ENCODE data around the gene RABAC1.

DNA sequence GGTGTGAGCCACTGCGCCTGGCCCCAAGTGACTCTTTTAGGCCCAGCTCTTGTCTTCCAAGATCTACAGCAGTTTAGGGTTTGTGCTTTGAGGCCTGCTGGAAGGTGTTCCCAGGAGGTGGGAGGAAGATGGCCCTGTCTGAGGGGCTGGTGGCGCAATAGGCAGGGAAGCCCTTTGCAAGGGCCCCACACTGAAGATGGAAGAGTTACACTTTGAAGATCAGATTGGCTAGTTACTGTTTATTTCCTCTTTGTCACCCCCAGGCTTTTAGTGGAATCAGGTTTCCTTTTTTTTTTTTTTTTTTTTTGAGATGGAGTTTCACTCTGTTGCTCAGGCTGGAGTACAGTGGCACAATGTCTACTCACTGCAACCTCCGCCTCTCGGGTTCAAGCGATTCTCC, 1.9 kb upstream of the RABAC1 start:
- TF ChIP-seq, protein P1, sequence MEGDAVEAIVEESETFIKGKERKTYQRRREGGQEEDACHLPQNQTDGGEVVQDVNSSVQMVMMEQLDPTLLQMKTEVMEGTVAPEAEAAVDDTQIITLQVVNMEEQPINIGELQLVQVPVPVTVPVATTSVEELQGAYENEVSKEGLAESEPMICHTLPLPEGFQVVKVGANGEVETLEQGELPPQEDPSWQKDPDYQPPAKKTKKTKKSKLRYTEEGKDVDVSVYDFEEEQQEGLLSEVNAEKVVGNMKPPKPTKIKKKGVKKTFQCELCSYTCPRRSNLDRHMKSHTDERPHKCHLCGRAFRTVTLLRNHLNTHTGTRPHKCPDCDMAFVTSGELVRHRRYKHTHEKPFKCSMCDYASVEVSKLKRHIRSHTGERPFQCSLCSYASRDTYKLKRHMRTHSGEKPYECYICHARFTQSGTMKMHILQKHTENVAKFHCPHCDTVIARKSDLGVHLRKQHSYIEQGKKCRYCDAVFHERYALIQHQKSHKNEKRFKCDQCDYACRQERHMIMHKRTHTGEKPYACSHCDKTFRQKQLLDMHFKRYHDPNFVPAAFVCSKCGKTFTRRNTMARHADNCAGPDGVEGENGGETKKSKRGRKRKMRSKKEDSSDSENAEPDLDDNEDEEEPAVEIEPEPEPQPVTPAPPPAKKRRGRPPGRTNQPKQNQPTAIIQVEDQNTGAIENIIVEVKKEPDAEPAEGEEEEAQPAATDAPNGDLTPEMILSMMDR (IDR thresholded peaks at IDR 0.05) = no peak
- no peak for TF ChIP-seq POLR2A (IDR thresholded peaks at IDR 0.05)

Measured in tibial nerve (tissue), 3 donors.